Measurements from ENCODE around the gene SLC6A9.

The SLC6A9 gene

DNA sequence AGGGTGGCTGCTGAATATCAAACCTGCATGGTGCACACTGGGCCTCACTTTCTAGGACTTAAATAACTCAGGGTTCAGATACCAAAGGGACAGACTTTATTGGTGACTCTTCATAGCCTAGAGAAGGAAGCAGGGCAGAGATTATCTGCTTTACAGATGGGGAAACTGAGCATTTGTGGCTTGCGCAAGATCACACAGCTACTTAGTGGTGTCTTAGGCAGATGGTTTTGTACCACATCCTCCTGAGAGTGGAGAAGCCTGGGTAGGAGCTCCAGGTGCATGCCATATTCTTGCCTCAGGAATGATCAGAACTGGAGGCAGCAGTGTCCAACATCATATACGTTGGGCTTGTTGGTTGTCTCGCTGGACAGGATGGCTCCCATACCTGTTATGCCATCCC, 68.3 kb downstream of the SLC6A9 start:
- no peak for DNase-seq

DNA sequence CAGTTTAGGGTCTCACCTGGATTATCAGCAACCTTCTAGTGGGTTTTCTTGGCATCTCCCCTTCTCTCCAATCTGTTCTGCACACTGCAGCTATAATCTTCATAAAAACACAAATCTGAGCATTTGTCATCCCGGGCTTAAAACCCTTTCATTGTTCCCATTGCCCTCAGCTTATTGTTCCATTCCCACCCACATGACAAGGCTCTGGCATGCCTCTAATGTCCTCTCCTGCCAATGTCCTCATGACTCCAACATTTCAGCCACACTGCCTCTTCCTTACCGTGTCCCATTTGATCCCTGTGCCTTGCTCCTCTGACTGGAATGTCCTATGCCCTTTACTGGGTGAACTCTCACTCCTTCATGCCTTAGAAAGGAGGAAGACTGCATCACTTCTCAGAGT, 68.9 kb downstream of the SLC6A9 start:
- DNase-seq: no peak

DNA sequence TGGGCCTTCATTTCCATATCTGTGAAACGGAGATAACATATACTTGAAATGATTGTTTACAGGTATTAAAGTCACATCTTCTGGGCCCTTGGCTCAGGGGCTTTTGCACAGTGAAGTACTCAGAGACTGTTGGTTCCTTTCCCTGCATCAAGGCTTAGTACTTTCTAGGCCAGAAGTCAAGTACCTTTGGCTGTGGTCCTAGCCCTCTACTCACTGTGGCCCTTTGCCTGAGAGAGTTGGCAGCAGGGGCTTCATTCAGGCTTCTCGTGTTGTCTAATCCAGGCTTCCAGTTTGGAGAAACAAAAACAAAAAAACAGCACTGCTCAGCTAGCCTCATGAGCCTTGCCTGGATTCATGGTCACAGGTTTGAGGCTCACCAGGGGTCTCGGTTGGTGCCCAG, 69.6 kb downstream of the SLC6A9 start:
- no peak for DNase-seq

DNA sequence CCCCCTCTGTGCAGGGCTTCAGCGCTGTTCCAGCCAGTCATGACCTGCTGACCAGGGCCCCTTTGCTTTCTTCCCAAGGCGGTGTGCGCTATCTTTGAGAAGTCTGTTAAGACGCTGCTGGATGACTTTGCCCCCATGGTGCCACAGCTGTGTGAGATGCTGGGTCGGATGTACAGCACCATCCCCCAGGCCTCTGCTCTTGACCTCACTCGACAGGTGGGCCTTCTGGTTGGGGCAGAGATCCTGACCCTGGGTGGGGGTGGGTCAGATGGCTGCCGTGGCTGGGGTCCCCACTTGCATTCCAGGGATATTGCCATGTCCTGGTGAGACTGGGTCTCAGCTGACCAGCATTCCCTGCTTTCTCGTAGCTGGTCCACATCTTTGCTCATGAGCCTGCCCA, 70.5 kb downstream of the SLC6A9 start:
- no peak for DNase-seq

DNA sequence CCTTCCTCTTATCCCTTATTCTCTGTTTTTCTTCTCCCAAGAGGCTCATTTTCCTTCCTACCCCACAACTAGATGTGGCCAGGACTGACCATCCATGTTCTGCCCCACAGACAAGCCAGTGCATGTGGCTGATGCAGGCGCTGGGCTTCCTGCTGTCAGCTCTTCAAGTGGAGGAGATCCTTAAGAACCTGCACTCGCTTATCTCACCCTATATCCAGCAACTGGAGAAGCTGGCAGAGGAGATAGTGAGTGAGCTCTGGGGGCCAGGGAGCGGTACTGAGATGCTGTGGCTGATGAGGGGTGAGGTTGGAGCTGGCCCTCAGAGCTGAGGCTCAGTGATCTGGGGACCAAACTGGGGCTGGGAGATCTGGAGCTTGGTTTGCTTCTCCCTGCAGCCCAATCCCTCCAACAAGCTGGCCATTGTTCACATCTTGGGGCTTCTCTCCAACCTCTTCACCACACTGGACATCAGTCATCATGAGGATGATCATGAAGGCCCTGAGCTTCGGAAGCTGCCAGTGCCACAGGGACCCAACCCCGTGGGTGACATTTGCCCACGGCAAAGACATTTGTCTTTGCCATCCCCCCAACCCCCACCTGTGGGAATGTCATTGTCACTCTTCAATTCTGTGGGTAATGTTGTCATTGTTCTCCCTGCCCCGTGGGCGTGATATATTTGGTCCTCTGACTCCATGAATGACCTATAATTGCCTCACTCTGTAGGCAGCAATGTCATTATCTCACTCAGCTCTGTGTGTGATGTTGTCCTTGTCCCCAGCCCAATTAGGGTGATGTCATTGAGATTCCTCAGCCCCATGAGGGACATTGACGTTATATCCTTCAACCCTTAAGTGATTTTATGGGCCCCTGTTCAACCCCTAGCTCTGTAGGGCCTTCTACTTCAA, 72.7 kb downstream of the SLC6A9 start:
- DNase-seq: no peak

DNA sequence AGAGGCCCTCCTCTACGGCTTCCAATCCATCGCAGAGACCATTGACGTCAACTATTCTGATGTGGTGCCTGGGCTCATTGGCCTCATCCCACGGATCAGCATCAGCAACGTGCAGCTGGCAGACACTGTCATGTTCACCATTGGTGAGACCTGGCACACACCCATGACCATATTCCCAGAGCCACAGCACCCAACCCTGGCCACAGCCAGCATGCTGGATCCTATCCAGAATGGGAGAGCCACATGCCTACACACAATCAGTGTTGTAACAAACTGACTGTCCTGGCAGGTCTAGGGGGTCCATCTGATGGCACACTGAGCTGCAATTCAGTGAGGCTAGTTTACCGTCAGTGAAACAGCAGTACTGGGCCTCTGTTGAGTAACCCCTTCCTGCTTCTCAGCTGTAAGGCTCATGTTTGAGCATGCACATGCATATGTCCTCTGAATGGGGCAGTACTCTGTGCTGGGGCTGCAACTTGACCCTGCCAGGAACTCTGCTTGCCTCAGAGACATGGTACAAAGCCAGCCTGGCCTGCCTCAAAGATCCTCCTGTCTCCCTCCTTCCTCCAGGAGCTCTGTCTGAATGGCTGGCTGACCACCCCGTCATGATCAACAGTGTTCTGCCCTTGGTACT, 73.7 kb downstream of the SLC6A9 start:
- DNase-seq: no peak

DNA sequence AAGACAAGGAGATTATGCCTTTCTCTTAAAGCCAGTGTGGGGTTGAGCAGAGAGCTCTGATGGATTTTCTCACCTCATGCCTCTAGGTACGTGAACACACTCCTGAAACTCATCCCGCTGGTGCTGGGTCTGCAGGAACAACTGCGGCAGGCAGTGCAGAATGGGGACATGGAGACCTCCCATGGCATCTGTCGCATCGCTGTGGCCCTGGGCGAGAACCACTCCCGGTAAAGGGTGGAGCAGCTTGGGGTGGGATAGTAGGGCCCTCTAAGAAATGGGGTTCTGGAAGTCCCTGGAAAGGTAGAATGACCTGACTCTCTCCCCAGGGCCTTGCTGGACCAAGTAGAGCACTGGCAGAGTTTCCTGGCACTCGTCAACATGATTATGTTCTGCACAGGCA, 75.0 kb downstream of the SLC6A9 start:
- DNase-seq: no peak

DNA sequence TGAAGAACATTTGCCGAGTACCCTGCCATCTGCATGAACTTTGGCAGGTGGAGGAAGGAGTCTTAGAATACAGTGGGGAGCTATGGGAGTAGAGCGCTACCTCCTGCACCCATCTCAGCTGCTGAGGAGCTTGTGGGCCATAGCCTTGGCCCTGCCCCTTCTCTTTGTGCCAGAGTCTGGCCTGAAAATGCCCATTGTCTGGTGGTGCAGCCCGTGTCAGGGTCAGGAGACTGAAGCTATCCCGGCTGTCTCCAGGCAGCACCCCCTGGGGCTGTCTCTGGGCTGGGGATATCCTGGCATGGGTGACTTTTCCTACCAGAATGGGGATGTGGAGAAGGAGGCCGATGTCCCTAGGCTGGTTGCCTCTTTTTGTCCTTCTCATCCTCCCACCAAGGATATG, 77.2 kb downstream of the SLC6A9 start:
- no peak for DNase-seq

DNA sequence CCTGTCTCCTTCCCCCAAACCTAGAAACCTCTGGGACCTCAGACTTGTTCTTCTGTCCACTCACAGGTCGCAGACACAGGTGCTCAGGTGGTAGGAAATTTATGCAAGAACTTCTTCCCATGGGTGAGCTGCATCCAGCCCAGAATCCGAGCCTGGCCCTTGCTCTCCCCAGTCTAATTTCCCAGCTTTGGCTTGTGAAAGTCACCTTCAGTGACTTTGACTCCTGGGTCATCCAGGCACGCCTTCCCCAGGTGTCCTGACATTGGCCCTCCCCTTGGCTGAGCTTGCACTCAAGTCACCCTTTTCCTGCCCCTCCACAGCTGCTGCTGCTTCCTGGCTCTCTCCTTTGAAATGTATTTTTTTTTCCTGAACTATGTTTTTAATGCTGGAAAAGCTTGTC, 77.9 kb downstream of the SLC6A9 start:
- no peak for DNase-seq

DNA sequence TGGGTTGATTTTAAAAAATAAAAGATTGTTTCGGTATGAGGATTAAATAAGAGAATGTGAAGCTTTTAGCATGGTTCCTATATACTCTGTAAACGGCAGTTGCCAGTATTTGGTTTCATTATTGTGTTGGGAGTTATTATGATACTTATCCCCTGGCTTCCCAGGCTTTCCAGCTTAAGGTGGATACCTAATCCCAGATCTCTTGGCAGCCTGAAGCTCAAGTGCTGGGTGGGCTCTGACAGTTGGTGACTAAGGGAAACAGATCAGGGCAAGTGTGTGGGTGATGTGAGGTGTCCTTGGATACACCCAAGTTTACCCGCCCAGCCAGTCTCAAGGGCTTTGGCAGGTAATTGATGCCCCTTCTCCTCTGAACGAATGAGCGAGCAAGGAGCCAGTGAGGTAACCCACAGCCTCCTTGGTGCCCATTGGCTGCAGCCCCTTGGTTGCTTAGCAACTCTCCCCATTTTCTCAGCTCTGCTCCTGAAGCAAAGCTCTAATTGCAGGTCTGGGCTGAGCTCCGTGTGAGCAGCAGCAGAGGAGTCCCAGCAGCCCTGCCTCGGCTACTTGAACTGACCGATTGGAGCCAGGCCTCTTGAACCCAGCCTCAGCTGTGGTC, 78.4 kb downstream of the SLC6A9 start:
- no peak for DNase-seq

DNA sequence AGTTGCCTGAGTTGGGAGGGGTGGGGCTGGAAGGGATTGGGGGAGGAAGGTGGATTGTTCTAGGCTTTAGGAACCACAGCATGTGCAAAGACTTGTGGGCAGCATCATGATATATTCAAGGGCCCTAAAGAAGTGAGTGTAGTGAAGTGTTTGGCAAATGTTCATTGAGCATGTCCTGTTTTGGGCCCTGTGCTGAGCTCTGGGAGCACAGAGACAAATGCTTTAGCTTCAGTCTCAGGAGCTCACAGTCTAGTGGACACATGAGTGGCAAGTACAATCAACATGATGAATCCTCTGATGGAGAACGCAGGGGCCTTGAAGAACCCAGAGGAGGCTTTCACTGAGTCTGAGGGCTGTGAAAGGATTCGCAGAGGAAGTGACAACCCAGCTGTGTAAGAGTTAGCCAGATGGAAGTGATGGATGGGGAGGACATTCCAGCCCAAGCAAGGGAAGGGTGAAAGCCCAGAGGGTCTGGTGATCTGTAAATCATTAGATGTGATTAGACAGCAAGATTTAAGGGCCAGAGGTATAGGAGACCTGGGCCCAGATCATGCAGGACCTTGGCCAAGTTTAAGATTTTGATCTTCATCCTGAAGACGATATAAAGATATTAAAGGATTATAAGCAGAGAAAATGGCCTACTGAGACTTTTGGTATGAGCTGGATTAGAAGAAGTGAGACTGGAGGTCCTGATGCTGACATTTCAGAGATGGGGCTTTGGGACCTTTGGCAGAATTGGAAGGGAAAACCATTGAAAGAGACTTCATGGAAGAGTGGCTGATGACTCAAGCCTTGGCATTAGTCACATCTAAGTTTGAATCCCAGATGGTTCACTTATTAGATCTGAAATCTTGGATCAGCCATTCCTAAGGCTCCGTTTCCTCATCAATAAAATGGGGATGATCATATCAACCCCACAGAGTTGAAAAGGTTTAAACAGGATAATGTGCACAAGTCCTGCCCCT, 80.0 kb downstream of the SLC6A9 start:
- DNase-seq: no peak

DNA sequence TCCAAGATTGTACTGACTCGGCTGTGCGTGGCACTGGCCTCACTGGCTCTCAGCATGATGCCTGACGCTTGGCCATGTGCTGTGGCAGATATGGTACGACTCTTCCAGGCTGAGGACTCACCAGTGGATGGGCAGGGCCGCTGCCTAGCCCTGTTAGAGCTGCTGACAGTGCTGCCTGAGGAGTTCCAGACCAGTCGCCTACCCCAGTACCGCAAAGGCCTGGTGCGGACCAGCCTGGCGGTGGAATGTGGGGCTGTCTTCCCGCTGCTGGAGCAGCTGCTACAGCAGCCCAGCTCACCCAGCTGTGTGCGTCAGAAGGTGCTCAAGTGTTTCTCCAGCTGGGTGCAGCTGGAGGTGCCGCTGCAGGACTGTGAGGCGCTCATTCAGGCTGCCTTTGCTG, 81.6 kb downstream of the SLC6A9 start:
- DNase-seq: no peak

DNA sequence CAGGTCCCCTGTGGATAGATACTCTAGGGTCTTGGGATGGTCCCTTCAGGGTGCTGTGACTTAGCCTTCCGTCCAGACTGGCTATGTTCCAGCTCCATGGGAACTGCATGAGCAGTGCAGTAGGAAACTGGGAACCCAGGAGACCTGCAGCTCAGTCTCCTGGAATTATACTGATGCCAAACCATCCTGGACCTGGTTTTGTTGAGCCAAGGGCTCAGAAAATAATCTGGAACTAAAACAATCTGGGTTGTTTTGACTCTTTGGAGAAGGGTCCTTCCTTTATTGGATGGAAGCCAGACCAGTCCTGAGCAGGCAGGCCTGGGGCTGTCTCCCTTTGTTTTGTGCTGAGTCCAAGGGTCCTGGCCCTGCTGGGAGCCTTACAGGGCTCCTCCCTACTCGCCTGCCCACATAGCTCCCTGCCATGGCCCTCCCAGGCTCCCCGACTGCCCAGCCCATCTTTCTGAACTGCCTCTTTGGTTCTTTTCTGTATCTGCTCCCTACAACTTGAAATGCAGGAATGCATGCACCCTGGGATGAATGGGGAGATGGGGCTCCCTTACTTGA, 83.3 kb downstream of the SLC6A9 start:
- no peak for DNase-seq

DNA sequence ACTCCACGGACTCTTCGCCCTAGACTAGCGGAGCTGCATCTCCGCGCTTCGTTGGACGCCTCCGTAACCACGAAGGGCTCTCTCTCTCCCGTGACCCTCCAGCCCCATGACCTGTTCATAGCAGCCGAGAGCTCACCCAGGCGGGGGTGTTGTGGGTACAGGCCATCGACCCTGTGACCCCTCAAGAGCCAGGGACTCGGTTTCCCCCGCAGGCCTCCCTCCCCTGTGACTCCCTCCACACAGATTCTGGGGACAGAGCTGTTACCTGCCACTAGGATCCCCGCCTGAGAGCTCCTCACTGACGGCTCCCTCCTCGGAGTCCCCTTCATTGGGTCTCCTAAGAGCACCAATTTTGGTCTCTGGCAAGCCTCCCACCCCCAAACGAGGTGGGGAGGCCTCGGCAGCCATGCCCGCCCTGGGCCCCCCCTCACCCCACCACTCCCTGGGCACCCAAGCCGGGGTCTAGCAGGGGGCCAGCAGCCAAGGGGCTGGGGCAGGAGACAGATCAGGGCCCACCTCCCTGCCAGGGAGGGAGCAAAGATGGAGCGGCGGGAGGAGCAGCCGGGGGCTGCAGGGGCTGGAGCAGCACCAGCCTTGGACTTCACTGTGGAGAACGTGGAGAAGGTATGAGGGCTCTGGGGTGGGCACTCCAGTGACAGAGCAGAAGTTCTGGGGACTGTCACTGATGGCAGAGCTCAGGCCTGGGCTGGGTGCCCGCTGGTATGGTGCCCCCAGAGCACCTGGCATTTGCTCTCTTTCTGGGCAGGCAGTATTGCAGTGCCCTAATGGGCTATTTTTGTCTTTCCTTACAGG, 84.0 kb downstream of the SLC6A9 start:
- no peak for DNase-seq
